ENCODE measurements around the gene MRPS18A. TPM values are rescaled to one million over a fixed set of nuclear protein-coding genes. Genes with fewer than 3 reads are reported as not detected.
A peak's percentile ranks its signal among the peaks of the same experiment; 100 is the strongest.

Gene MRPS18A
- total and polyA plus RNA-seq, 9 of the 15 experiments (the other 6 are each of a cell fraction or from before 2014, with no cell fraction given), result 87.5 to 243 (median 125) TPM

GRCh38 chr6:43629505-43630300, 57.9 kb downstream of the MRPS18A start (continued):
- TF ChIP-seq, protein P1, sequence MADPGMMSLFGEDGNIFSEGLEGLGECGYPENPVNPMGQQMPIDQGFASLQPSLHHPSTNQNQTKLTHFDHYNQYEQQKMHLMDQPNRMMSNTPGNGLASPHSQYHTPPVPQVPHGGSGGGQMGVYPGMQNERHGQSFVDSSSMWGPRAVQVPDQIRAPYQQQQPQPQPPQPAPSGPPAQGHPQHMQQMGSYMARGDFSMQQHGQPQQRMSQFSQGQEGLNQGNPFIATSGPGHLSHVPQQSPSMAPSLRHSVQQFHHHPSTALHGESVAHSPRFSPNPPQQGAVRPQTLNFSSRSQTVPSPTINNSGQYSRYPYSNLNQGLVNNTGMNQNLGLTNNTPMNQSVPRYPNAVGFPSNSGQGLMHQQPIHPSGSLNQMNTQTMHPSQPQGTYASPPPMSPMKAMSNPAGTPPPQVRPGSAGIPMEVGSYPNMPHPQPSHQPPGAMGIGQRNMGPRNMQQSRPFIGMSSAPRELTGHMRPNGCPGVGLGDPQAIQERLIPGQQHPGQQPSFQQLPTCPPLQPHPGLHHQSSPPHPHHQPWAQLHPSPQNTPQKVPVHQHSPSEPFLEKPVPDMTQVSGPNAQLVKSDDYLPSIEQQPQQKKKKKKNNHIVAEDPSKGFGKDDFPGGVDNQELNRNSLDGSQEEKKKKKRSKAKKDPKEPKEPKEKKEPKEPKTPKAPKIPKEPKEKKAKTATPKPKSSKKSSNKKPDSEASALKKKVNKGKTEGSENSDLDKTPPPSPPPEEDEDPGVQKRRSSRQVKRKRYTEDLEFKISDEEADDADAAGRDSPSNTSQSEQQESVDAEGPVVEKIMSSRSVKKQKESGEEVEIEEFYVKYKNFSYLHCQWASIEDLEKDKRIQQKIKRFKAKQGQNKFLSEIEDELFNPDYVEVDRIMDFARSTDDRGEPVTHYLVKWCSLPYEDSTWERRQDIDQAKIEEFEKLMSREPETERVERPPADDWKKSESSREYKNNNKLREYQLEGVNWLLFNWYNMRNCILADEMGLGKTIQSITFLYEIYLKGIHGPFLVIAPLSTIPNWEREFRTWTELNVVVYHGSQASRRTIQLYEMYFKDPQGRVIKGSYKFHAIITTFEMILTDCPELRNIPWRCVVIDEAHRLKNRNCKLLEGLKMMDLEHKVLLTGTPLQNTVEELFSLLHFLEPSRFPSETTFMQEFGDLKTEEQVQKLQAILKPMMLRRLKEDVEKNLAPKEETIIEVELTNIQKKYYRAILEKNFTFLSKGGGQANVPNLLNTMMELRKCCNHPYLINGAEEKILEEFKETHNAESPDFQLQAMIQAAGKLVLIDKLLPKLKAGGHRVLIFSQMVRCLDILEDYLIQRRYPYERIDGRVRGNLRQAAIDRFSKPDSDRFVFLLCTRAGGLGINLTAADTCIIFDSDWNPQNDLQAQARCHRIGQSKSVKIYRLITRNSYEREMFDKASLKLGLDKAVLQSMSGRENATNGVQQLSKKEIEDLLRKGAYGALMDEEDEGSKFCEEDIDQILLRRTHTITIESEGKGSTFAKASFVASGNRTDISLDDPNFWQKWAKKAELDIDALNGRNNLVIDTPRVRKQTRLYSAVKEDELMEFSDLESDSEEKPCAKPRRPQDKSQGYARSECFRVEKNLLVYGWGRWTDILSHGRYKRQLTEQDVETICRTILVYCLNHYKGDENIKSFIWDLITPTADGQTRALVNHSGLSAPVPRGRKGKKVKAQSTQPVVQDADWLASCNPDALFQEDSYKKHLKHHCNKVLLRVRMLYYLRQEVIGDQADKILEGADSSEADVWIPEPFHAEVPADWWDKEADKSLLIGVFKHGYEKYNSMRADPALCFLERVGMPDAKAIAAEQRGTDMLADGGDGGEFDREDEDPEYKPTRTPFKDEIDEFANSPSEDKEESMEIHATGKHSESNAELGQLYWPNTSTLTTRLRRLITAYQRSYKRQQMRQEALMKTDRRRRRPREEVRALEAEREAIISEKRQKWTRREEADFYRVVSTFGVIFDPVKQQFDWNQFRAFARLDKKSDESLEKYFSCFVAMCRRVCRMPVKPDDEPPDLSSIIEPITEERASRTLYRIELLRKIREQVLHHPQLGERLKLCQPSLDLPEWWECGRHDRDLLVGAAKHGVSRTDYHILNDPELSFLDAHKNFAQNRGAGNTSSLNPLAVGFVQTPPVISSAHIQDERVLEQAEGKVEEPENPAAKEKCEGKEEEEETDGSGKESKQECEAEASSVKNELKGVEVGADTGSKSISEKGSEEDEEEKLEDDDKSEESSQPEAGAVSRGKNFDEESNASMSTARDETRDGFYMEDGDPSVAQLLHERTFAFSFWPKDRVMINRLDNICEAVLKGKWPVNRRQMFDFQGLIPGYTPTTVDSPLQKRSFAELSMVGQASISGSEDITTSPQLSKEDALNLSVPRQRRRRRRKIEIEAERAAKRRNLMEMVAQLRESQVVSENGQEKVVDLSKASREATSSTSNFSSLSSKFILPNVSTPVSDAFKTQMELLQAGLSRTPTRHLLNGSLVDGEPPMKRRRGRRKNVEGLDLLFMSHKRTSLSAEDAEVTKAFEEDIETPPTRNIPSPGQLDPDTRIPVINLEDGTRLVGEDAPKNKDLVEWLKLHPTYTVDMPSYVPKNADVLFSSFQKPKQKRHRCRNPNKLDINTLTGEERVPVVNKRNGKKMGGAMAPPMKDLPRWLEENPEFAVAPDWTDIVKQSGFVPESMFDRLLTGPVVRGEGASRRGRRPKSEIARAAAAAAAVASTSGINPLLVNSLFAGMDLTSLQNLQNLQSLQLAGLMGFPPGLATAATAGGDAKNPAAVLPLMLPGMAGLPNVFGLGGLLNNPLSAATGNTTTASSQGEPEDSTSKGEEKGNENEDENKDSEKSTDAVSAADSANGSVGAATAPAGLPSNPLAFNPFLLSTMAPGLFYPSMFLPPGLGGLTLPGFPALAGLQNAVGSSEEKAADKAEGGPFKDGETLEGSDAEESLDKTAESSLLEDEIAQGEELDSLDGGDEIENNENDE (IDR thresholded peaks at IDR 0.05; ENCODE audit: low read depth, low read length), result no peak
- TF ChIP-seq LCOR (CRISPR knock-in tag; IDR thresholded peaks at IDR 0.05) (peak; percentile 74; the same call in 1 of the 2 replicates), ZNF146 (CRISPR knock-in tag; IDR thresholded peaks at IDR 0.05; ENCODE audit: unreplicated experiment) (no peak), RUNX1 (IDR thresholded peaks at IDR 0.05; ENCODE audit: low read depth) (no peak), CXXC5 (CRISPR knock-in tag; IDR thresholded peaks at IDR 0.05) (no peak), ESRRA (IDR thresholded peaks at IDR 0.05; ENCODE audit: borderline replicate concordance, low read depth) (peak; percentile 58; the same call in 1 of the 2 replicates), FOSL1 (tag; conservative IDR thresholded peaks at IDR 0.05) (no peak; the same call in none of the 2 replicates), RBM14 (IDR thresholded peaks at IDR 0.05; ENCODE audit: borderline replicate concordance, insufficient read depth, low read depth, low read length) (no peak), BCOR (IDR thresholded peaks at IDR 0.05) (peak; percentile 75; the same call in 1 of the 2 replicates), ZNF436 (CRISPR knock-in tag; IDR thresholded peaks at IDR 0.05) (no peak)
- TF ChIP-seq, protein P2, sequence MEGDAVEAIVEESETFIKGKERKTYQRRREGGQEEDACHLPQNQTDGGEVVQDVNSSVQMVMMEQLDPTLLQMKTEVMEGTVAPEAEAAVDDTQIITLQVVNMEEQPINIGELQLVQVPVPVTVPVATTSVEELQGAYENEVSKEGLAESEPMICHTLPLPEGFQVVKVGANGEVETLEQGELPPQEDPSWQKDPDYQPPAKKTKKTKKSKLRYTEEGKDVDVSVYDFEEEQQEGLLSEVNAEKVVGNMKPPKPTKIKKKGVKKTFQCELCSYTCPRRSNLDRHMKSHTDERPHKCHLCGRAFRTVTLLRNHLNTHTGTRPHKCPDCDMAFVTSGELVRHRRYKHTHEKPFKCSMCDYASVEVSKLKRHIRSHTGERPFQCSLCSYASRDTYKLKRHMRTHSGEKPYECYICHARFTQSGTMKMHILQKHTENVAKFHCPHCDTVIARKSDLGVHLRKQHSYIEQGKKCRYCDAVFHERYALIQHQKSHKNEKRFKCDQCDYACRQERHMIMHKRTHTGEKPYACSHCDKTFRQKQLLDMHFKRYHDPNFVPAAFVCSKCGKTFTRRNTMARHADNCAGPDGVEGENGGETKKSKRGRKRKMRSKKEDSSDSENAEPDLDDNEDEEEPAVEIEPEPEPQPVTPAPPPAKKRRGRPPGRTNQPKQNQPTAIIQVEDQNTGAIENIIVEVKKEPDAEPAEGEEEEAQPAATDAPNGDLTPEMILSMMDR (IDR thresholded peaks at IDR 0.05 in 2 of 3, conservative IDR thresholded peaks at IDR 0.05 in 1 of 3; ENCODE audit: insufficient read depth in 2 of 3, low read depth in 1 of 3, low read length in 3 of 3), result no peak
- TF ChIP-seq, protein P3, sequence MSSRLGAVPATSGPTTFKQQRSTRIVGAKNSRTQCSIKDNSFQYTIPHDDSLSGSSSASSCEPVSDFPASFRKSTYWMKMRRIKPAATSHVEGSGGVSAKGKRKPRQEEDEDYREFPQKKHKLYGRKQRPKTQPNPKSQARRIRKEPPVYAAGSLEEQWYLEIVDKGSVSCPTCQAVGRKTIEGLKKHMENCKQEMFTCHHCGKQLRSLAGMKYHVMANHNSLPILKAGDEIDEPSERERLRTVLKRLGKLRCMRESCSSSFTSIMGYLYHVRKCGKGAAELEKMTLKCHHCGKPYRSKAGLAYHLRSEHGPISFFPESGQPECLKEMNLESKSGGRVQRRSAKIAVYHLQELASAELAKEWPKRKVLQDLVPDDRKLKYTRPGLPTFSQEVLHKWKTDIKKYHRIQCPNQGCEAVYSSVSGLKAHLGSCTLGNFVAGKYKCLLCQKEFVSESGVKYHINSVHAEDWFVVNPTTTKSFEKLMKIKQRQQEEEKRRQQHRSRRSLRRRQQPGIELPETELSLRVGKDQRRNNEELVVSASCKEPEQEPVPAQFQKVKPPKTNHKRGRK (tag; IDR thresholded peaks at IDR 0.05), result no peak
